ENCODE results near the gene NELFA.

Gene NELFA

GRCh38 chr4:1961563-1961962, 47.2 kb downstream of the NELFA start:
- peak in 1 of 2 experiments; percentile 20 for DNase-seq

- no peak for DNase-seq
Observed at GRCh38 chr4:1961038-1961437, 47.7 kb downstream of the NELFA start.

GRCh38 chr4:1960170-1960825, 48.5 kb downstream of the NELFA start:
- DNase-seq: no peak

- DNase-seq: no peak
Observed at GRCh38 chr4:1959104-1959384, 49.7 kb downstream of the NELFA start.

- no peak for DNase-seq
Observed at GRCh38 chr4:1958276-1959103, 50.3 kb downstream of the NELFA start.

- no peak for DNase-seq
Observed at GRCh38 chr4:1956631-1957030, 52.1 kb downstream of the NELFA start.

- no peak for DNase-seq
Observed at GRCh38 chr4:1953335-1953734, 55.4 kb downstream of the NELFA start.

GRCh38 chr4:1952719-1953118, 56.1 kb downstream of the NELFA start:
- DNase-seq: no peak

GRCh38 chr4:1952058-1952700, 56.6 kb downstream of the NELFA start:
- no peak for DNase-seq

- no peak for DNase-seq
Observed at GRCh38 chr4:1950369-1950768, 58.4 kb downstream of the NELFA start.

- no peak for DNase-seq
Observed at GRCh38 chr4:1948892-1949436, 59.8 kb downstream of the NELFA start.

GRCh38 chr4:1948232-1948631, 60.5 kb downstream of the NELFA start:
- DNase-seq: no peak

- DNase-seq: no peak
Observed at GRCh38 chr4:1945912-1946311, 62.9 kb downstream of the NELFA start.

- DNase-seq: no peak
Observed at GRCh38 chr4:1945124-1945895, 63.5 kb downstream of the NELFA start.

- DNase-seq: no peak
Observed at GRCh38 chr4:1943928-1944327, 64.8 kb downstream of the NELFA start.

- no peak for DNase-seq
Observed at GRCh38 chr4:1940566-1940965, 68.2 kb downstream of the NELFA start.

- no peak for DNase-seq
Observed at GRCh38 chr4:1939664-1940509, 68.9 kb downstream of the NELFA start.

GRCh38 chr4:1938027-1938426, 70.7 kb downstream of the NELFA start:
- DNase-seq: no peak

- DNase-seq: no peak
Observed at GRCh38 chr4:1937550-1937949, 71.2 kb downstream of the NELFA start.

- DNase-seq: peak in 1 of 2 experiments; percentile 23
Observed at GRCh38 chr4:1933700-1934099, 75.1 kb downstream of the NELFA start.

- no peak for DNase-seq
Observed at GRCh38 chr4:1932736-1933135, 76.0 kb downstream of the NELFA start.
